DOHH2 (cell line): ENCODE data around the gene LINGO1.

Source experiments
- H3F3A ChIP-seq: fragments of 200-600 bp; sonication (generic), shearing (Covaris generic); 2 replicates; pipeline ENCODE4 v1.6.0; 2016; ENCODE audit warnings: antibody characterized with exemption, mild to moderate bottlenecking; ENCODE audit not compliant: control insufficient read depth, insufficient read depth
- H3K27ac ChIP-seq: fragments of 200-600 bp; sonication (generic); 2 replicates; pipeline ENCODE4 v1.5.1; 2014; ENCODE audit warnings: low read depth, mild to moderate bottlenecking, low read length, moderate library complexity
- H3K27me3 ChIP-seq: fragments of 200-600 bp; sonication (generic); 2 replicates; pipeline ENCODE4 v1.6.1; 2014; ENCODE audit warnings: mild to moderate bottlenecking, low read length, mixed read lengths; ENCODE audit not compliant: control insufficient read depth
- H3K36me3 ChIP-seq: fragments of 200-600 bp; sonication (generic); 2 replicates; pipeline ENCODE4 v1.6.1; 2014; ENCODE audit warnings: mild to moderate bottlenecking, low read length, moderate library complexity, mixed read lengths; ENCODE audit not compliant: control insufficient read depth
- H3K4me1 ChIP-seq: fragments of 200-600 bp; sonication (generic); 2 replicates; pipeline ENCODE4 v1.6.1; 2014; ENCODE audit warnings: mild to moderate bottlenecking, low read length, mixed read lengths; ENCODE audit not compliant: control insufficient read depth
- H3K4me2 ChIP-seq: fragments of 200-600 bp; sonication (generic); 2 replicates; pipeline ENCODE4 v1.6.0; 2014; ENCODE audit warnings: mild to moderate bottlenecking, low read length, moderate library complexity
- H3K4me3 ChIP-seq: fragments of 200-600 bp; sonication (generic); 2 replicates; pipeline ENCODE4 v1.5.1; 2014; ENCODE audit warnings: mild to moderate bottlenecking, low read length, mixed read lengths
- H3K79me2 ChIP-seq: fragments of 200-600 bp; sonication (generic); 2 replicates; pipeline ENCODE4 v1.6.1; 2014; ENCODE audit warnings: mild to moderate bottlenecking, low read length, mixed read lengths; ENCODE audit not compliant: control insufficient read depth
- H3K9me2 ChIP-seq: fragments of 200-600 bp; sonication (generic); replicated peaks from 2 replicates; pipeline ENCODE4 v1.6.1; 2014; ENCODE audit warnings: mild to moderate bottlenecking, low read length, mixed read lengths; ENCODE audit not compliant: control insufficient read depth
- H3K9me3 ChIP-seq: fragments of 200-600 bp; sonication (generic); 2 replicates; pipeline ENCODE4 v1.6.1; 2014; ENCODE audit warnings: antibody characterized with exemption, low read length, mixed read lengths; ENCODE audit not compliant: control insufficient read depth, insufficient read depth
- H4K20me1 ChIP-seq: fragments of 200-600 bp; sonication (generic); 2 replicates; pipeline ENCODE4 v1.6.0; 2014; ENCODE audit warnings: low read depth, mild to moderate bottlenecking, antibody characterized with exemption, low read length, moderate library complexity; ENCODE audit not compliant: control insufficient read depth, insufficient read depth
- EZH2phosphoT487 ChIP-seq: fragments of 200-600 bp; sonication (generic); IDR thresholded peaks from 2 replicates; pipeline ENCODE4 v1.6.1; 2017; ENCODE audit warnings: borderline replicate concordance, mild to moderate bottlenecking, antibody characterized with exemption, low read length, moderate library complexity, mixed read lengths
- TF ChIP-seq, protein P1 (sequence below): fragments of 200-600 bp; sonication (generic); IDR thresholded peaks from one replicate; pipeline ENCODE4 v1.5.1; 2014; ENCODE audit warnings: antibody characterized with exemption, mild to moderate bottlenecking, low read depth, low read length; ENCODE audit not compliant: poor library complexity, severe bottlenecking

Gene LINGO1

DNA sequence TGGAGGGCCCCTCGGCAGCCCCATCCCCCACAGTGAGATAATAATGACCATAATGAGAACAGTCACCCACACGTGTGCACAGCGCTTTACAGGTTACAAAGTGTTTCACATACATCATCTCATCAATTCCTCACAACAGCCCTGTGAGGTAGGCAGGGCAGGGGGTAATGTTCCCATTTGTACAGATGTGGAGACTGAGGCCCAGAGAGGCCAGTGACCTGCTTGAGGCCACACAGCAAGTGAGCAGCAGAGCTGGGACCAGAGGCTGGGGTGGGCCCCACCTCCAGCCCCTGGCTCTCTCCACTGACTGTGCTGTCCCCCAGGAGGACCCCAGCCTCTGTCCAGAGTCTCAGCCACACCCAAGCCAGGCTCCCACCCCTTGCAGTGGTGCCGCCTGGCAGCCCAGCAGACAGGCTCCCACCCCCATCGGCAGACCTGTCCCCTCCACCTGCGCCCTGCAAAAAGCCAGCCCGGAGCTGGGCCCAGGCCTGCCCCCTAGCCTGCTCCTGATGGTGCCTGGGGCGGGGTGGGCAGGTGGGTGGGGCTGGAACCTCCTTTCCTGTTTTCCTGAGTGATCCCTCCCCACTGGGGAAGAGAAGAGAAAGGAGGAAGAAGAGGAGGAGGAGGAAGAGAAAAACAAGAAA lies 19.6 kb downstream of the LINGO1 start:
- TF ChIP-seq EZH2phosphoT487, result no peak
- TF ChIP-seq, protein P1, sequence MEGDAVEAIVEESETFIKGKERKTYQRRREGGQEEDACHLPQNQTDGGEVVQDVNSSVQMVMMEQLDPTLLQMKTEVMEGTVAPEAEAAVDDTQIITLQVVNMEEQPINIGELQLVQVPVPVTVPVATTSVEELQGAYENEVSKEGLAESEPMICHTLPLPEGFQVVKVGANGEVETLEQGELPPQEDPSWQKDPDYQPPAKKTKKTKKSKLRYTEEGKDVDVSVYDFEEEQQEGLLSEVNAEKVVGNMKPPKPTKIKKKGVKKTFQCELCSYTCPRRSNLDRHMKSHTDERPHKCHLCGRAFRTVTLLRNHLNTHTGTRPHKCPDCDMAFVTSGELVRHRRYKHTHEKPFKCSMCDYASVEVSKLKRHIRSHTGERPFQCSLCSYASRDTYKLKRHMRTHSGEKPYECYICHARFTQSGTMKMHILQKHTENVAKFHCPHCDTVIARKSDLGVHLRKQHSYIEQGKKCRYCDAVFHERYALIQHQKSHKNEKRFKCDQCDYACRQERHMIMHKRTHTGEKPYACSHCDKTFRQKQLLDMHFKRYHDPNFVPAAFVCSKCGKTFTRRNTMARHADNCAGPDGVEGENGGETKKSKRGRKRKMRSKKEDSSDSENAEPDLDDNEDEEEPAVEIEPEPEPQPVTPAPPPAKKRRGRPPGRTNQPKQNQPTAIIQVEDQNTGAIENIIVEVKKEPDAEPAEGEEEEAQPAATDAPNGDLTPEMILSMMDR, result no peak
- Histone ChIP-seq H3K9me2 (no peaks in the 10 kb centered on the region), H4K20me1 (no peaks in the 10 kb centered on the region), H3K27ac (no peak overlapping the region), H3K4me3 (no peak overlapping the region), H3K9me3 (no peaks in the 10 kb centered on the region), H3K4me2 (no peak overlapping the region), H3K36me3 (no peaks in the 10 kb centered on the region), H3K79me2 (no peaks in the 10 kb centered on the region), H3K27me3 (no peaks in the 10 kb centered on the region), H3F3A (no peaks in the 10 kb centered on the region), H3K4me1 (no peaks in the 10 kb centered on the region)

DNA sequence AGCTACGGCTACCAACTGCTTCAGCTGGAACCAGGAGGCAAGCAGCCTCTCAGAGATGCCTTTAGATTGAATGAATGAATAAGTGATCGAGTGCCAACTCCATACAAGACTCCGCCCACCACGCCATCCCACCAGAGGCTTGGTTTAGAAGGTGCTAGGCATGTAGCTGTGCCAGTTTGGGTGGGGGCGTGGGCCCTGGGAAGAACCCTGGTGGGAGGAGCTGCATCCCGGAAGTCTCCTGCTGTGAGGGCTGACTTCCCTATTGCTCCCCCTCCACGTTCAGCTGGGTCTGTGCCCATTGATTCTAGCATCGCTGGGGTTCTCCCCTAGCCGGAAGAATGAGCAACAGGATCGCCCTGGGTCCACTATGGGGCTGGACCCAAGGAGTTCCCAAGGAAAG lies 20.9 kb downstream of the LINGO1 start:
- no peak overlapping the region for H3K4me2 ChIP-seq
- no peaks in the 10 kb centered on the region for H3F3A ChIP-seq
- TF ChIP-seq EZH2phosphoT487, result no peak
- TF ChIP-seq, protein P1, result no peak
- H3K9me3 ChIP-seq, result no peaks in the 10 kb centered on the region
- no peaks in the 10 kb centered on the region for H4K20me1 ChIP-seq
- no peaks in the 10 kb centered on the region for H3K9me2 ChIP-seq
- H3K79me2 ChIP-seq, result no peaks in the 10 kb centered on the region
- no peak overlapping the region for H3K4me3 ChIP-seq
- H3K27ac ChIP-seq, result no peak overlapping the region
- no peaks in the 10 kb centered on the region for H3K27me3 ChIP-seq
- H3K36me3 ChIP-seq, result no peaks in the 10 kb centered on the region
- no peaks in the 10 kb centered on the region for H3K4me1 ChIP-seq

DNA sequence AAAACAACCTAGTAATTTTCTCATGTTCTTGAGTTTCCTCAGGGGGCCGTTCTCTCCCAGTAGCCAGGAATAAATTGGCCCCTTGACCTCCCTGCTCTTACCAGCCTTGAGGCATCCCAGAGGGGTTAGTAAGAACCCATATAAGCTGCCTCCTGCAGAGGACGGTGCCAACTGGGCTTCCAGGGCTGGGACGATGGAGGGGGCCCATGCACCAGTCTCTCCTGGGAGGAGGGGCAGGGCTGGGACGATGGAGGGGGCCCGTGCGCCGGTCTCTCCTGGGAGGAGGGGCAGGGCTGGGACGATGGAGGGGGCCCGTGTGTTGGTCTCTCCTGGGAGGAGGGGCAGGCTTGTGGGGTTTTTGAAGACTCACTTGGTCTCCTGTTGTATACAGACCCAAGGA lies 22.0 kb downstream of the LINGO1 start:
- H3K4me3 ChIP-seq, result no peak overlapping the region
- H3F3A ChIP-seq, result no peaks in the 10 kb centered on the region
- no peak overlapping the region for H3K4me2 ChIP-seq
- H3K4me1 ChIP-seq, result no peaks in the 10 kb centered on the region
- no peaks in the 10 kb centered on the region for H4K20me1 ChIP-seq
- TF ChIP-seq EZH2phosphoT487, result no peak
- TF ChIP-seq, protein P1, result no peak
- no peaks in the 10 kb centered on the region for H3K36me3 ChIP-seq
- no peaks in the 10 kb centered on the region for H3K27me3 ChIP-seq
- H3K9me3 ChIP-seq, result no peaks in the 10 kb centered on the region
- no peaks in the 10 kb centered on the region for H3K79me2 ChIP-seq
- H3K27ac ChIP-seq, result no peak overlapping the region
- H3K9me2 ChIP-seq, result no peaks in the 10 kb centered on the region

DNA sequence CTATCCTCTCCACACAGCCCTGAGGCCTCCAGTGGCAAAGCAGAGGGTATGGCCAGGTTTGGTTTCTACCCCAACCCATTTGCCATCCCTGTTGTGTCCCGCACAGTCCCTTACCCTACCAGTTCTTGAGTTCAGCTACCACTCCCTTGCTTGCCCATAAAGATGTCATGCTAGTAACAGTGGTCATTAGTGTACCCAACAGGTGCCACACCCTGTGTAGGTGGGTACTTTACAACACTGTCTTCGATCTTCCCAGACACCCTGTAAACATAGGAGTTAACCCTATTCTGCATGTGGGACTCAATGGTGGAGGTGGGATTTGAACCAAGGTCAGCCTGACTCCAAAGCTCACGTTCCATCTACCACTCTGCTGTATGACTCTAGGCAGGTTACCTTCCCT lies 23.2 kb downstream of the LINGO1 start:
- H3K36me3 ChIP-seq, result no peaks in the 10 kb centered on the region
- no peaks in the 10 kb centered on the region for H3F3A ChIP-seq
- H4K20me1 ChIP-seq, result no peaks in the 10 kb centered on the region
- no peak overlapping the region for H3K27ac ChIP-seq
- H3K9me3 ChIP-seq, result no peaks in the 10 kb centered on the region
- no peaks in the 10 kb centered on the region for H3K9me2 ChIP-seq
- H3K4me3 ChIP-seq, result no peak overlapping the region
- no peaks in the 10 kb centered on the region for H3K79me2 ChIP-seq
- H3K4me2 ChIP-seq, result no peak overlapping the region
- TF ChIP-seq, protein P1, result no peak
- no peaks in the 10 kb centered on the region; the same call in 1 of the 2 replicates for H3K4me1 ChIP-seq
- no peaks in the 10 kb centered on the region for H3K27me3 ChIP-seq
